ENCODE measurements around the gene KRT9. TPM values are rescaled to one million over a fixed set of nuclear protein-coding genes. Genes with fewer than 3 reads are reported as not detected.

Gene KRT9
- total and polyA plus RNA-seq, 2 donors (not counting 3 experiments of a cell fraction or from before 2014, with no cell fraction given), result not detected

- H3K27ac ChIP-seq (ENCODE audit: insufficient read depth, low read depth, low read length), result no peak overlapping the region
- BruUV-seq (replicated peaks), result no TSS peak
- H3K4me2 ChIP-seq (ENCODE audit: insufficient read depth, low read length), result no peak overlapping the region
- no peaks in the 10 kb centered on the region for H4K20me1 ChIP-seq (replicated peaks; ENCODE audit: control insufficient read depth, extremely low read depth, insufficient read depth, low read length)
- H3K27me3 ChIP-seq (ENCODE audit: control insufficient read depth in 2 of 2, insufficient read depth in 2 of 2, low read length in 2 of 2), result peaks cover 18 to 24% of the 10 kb centered on the region in 2 experiments
- H3K36me3 ChIP-seq (ENCODE audit: control insufficient read depth in 2 of 2, extremely low read depth in 1 of 2, insufficient read depth in 2 of 2, low read length in 2 of 2), result no peaks in the 10 kb centered on the region
- H3K9ac ChIP-seq (replicated peaks; ENCODE audit: extremely low read depth, insufficient read depth, low read length), result no peak overlapping the region
- dilution Hi-C loops (cut with MboI; ENCODE audit: extremely low pct_ligation_motif_present, low sequenced_read_pairs), result no loop called here
- no peak overlapping the region for H3K4me3 ChIP-seq (replicated peaks in 1 of 3; ENCODE audit: insufficient read depth in 1 of 3, low read depth in 1 of 3, low read length in 3 of 3)
- ChIA-PET CTCF (interaction anchor here (4.9 kb wide), 1 partner anchor 18 kb away, joined by 29 read pairs; no protein-coding TSS in a partner anchor), POLR2A (no interaction called here)
- H3K9me3 ChIP-seq (replicated peaks; ENCODE audit: control insufficient read depth, insufficient read depth, low read length), result no peaks in the 10 kb centered on the region
- H3K9me1 ChIP-seq (replicated peaks; ENCODE audit: control insufficient read depth, extremely low read depth, insufficient read depth, low read length), result no peaks in the 10 kb centered on the region
- DNase-seq (ENCODE audit: low read depth, low spot score), result no peak
- TF ChIP-seq POLR2A (IDR thresholded peaks at IDR 0.05; ENCODE audit: low read depth, low read length), result no peak
- no peak for TF ChIP-seq MYC (IDR thresholded peaks at IDR 0.05; ENCODE audit: low read depth, low read length)
- TF ChIP-seq GATA2 (IDR thresholded peaks at IDR 0.05; ENCODE audit: insufficient read depth, insufficient read length, low read depth, low read length), result no peak
- no peak for TF ChIP-seq CTCF (IDR thresholded peaks at IDR 0.05; ENCODE audit: extremely low read depth in 1 of 2, insufficient read depth in 1 of 2, low read depth in 1 of 2, low read length in 2 of 2)
- no peak for TF ChIP-seq EZH2 (IDR thresholded peaks at IDR 0.05; ENCODE audit: borderline replicate concordance, low read depth, low read length, severe bottlenecking)
- no peak for TF ChIP-seq MAX (IDR thresholded peaks at IDR 0.05; ENCODE audit: insufficient read depth, insufficient read length)
- TF ChIP-seq JUN (IDR thresholded peaks at IDR 0.05; ENCODE audit: borderline replicate concordance, insufficient read depth, insufficient read length, low read depth), result no peak
- no peak for TF ChIP-seq POLR2AphosphoS5 (IDR thresholded peaks at IDR 0.05; ENCODE audit: insufficient read depth, low read depth, low read length)
- no peak for TF ChIP-seq FOS (IDR thresholded peaks at IDR 0.05; ENCODE audit: borderline replicate concordance, insufficient read depth, low read length)
- H2AFZ ChIP-seq (ENCODE audit: low read depth, low read length), result no peak overlapping the region
- H3K79me2 ChIP-seq (ENCODE audit: control insufficient read depth, insufficient read depth, low read length), result no peaks in the 10 kb centered on the region
- FAIRE-seq, result no peak
- intact Hi-C loops (cut with micrococcal nuclease), result no loop called here
- H3K4me1 ChIP-seq (ENCODE audit: control insufficient read depth, extremely low read depth, insufficient read depth, low read length), result no peaks in the 10 kb centered on the region
These were observed 4.5 kb downstream of the KRT9 start for GRCh38 chr17:41567317-41567716.

All from endothelial cell of umbilical vein (primary cell).